ENCODE results near the gene KHDC4. TPM values are rescaled to one million over a fixed set of nuclear protein-coding genes. Genes with fewer than 3 reads are reported as not detected.

The KHDC4 gene
- total RNA-seq, 1 donor from 2014 or later: 48.2 TPM

GRCh38 chr1:155979597-155980343, 45.6 kb upstream of the KHDC4 start:
- peaks cover 80% of the 10 kb centered on the region for H3K4me1 ChIP-seq (ENCODE audit: insufficient read depth, low read length)

GRCh38 chr1:155978973-155979429, 44.8 kb upstream of the KHDC4 start:
- peaks cover 37% of the 10 kb centered on the region for H4K20me1 ChIP-seq (ENCODE audit: insufficient read depth, low read length)
- H3K4me1 Mint-ChIP-seq (ENCODE audit: low read depth, unreplicated experiment): peaks cover 61% of the 10 kb centered on the region
- peak overlapping the region; percentile 96 for H3K4me2 ChIP-seq (ENCODE audit: low read length)
- no peaks in the 10 kb centered on the region for H3K9me3 ChIP-seq (ENCODE audit: insufficient read depth, low read depth, low read length)
- no peaks in the 10 kb centered on the region for H3K27me3 ChIP-seq (ENCODE audit: insufficient read depth, low read length)
- H3K27ac Mint-ChIP-seq (ENCODE audit: unreplicated experiment): peak overlapping the region; percentile 90
- peak overlapping the region; percentile 65 for H2AFZ ChIP-seq (ENCODE audit: low read depth, low read length)
- TF ChIP-seq CTCF (IDR thresholded peaks at IDR 0.05; ENCODE audit: insufficient read depth, low read depth, low read length) (no peak), EZH2 (IDR thresholded peaks at IDR 0.05; ENCODE audit: insufficient read depth, low read length) (no peak)
- H3K9me3 Mint-ChIP-seq (ENCODE audit: unreplicated experiment): no peaks in the 10 kb centered on the region
- H3K36me3 Mint-ChIP-seq (ENCODE audit: low read depth, unreplicated experiment): peaks cover 4% of the 10 kb centered on the region
- no peaks in the 10 kb centered on the region for H3K27me3 Mint-ChIP-seq (ENCODE audit: low read depth, unreplicated experiment)
- peaks cover 86% of the 10 kb centered on the region for H3K4me1 ChIP-seq (ENCODE audit: insufficient read depth, low read length)
- H3K9ac ChIP-seq (ENCODE audit: low read length): peak overlapping the region; percentile 94
- H3K79me2 ChIP-seq (ENCODE audit: insufficient read depth, low read length): peaks cover 83% of the 10 kb centered on the region
- peak overlapping the region; percentile 95 for H3K4me3 Mint-ChIP-seq (ENCODE audit: unreplicated experiment)
- FAIRE-seq: no peak
- no peak for DNase-seq (ENCODE audit: low read depth)
- H3K4me3 ChIP-seq (ENCODE audit: insufficient read depth, low read depth, low read length): peak overlapping the region; percentile 81
- peak overlapping the region; percentile 93 for H3K27ac ChIP-seq (ENCODE audit: low read depth, low read length)
- no peaks in the 10 kb centered on the region for H3K36me3 ChIP-seq (ENCODE audit: insufficient read depth, low read length)

More at GRCh38 chr1:155979597-155980343, 45.6 kb upstream of the KHDC4 start:
- H2AFZ ChIP-seq (ENCODE audit: low read depth, low read length): no peak overlapping the region
- Mint-ChIP-seq H3K27ac (ENCODE audit: unreplicated experiment) (peak overlapping the region; percentile 90), H3K36me3 (ENCODE audit: low read depth, unreplicated experiment) (peaks cover 4% of the 10 kb centered on the region), H3K4me3 (ENCODE audit: unreplicated experiment) (peak overlapping the region; percentile 95), H3K27me3 (ENCODE audit: low read depth, unreplicated experiment) (no peaks in the 10 kb centered on the region), H3K9me3 (ENCODE audit: unreplicated experiment) (no peaks in the 10 kb centered on the region), H3K4me1 (ENCODE audit: low read depth, unreplicated experiment) (peaks cover 56% of the 10 kb centered on the region)
- FAIRE-seq (no peak), DNase-seq (ENCODE audit: low read depth) (no peak)
- TF ChIP-seq EZH2 (IDR thresholded peaks at IDR 0.05; ENCODE audit: insufficient read depth, low read length): no peak
- TF ChIP-seq CTCF (IDR thresholded peaks at IDR 0.05; ENCODE audit: insufficient read depth, low read depth, low read length): no peak
- H3K4me3 ChIP-seq (ENCODE audit: insufficient read depth, low read depth, low read length): peak overlapping the region; percentile 81
- no peaks in the 10 kb centered on the region for H3K36me3 ChIP-seq (ENCODE audit: insufficient read depth, low read length)
- H4K20me1 ChIP-seq (ENCODE audit: insufficient read depth, low read length): peaks cover 30% of the 10 kb centered on the region
- no peaks in the 10 kb centered on the region for H3K27me3 ChIP-seq (ENCODE audit: insufficient read depth, low read length)
- peaks cover 75% of the 10 kb centered on the region for H3K79me2 ChIP-seq (ENCODE audit: insufficient read depth, low read length)
- H3K27ac ChIP-seq (ENCODE audit: low read depth, low read length): peak overlapping the region; percentile 93
- peak overlapping the region; percentile 94 for H3K9ac ChIP-seq (ENCODE audit: low read length)
- no peaks in the 10 kb centered on the region for H3K9me3 ChIP-seq (ENCODE audit: insufficient read depth, low read depth, low read length)
- H3K4me2 ChIP-seq (ENCODE audit: low read length): peak overlapping the region; percentile 96
